HepG2 (cell line): ENCODE results near the gene CSK. TPM values are rescaled to one million over a fixed set of nuclear protein-coding genes. Genes with fewer than 3 reads are reported as not detected.

ENCODE experiments used
- ATAC-seq: fragments of 200-7000 bp; cut with Tn5 transposase; 3 replicates; pipeline ENCODE4 v1.9.1; 2020; ENCODE audit warnings: mild to moderate bottlenecking, moderate library complexity
- BruUV-seq: library from RNA; stranded (reverse); fragments of 400-500 nt; replicated peaks from 2 replicates; lab custom pipeline; 2021; lab: Mats Ljungman, UMichigan
- CTCF ChIA-PET: fragments of 300-600 bp; formaldehyde crosslinking; extraction: SDS; loops from one replicate; lab custom pipeline; 2021; ENCODE audit warnings: low total read pairs, inconsistent platforms, low intra/inter-chr PET ratio; lab: Yijun Ruan, JAX
- POLR2A ChIA-PET: fragments of 350-600 bp; sonication (Branson Sonifier 250); formaldehyde crosslinking; loops from one replicate; lab custom pipeline; 2020; ENCODE audit warnings: antibody characterized with exemption, inconsistent platforms; lab: Yijun Ruan, JAX
- DNase-seq: peaks from one replicate; pipeline ENCODE4 v3.0.0-alpha.2; 2015; ENCODE audit warnings: low spot score
- FAIRE-seq: peaks from 3 replicates; lab custom pipeline; 2011; peaks lifted over from hg19 to GRCh38; lab: Jason Lieb, UNC
- H2AFZ ChIP-seq: one replicate; pipeline ENCODE4 v1.6.1; 2011; ENCODE audit warnings: low read length, inconsistent platforms
- H3K27ac ChIP-seq: fragments of 300-600 bp; 3 replicates; pipeline ENCODE4 v1.8.0; 2011; ENCODE audit warnings: mixed run types, mild to moderate bottlenecking, mixed read lengths, low read length, inconsistent platforms; ENCODE audit not compliant: insufficient read depth; ENCODE audit errors: extremely low read length
- H3K27me3 ChIP-seq, 2 experiments: fragments of 200-600 bp in 1 of 2; 2 replicates in 1 of 2; 3 replicates in 1 of 2; pipeline versions ENCODE4 v1.6.0 to v1.8.0; 2011; ENCODE audit warnings: low read length in 2 of 2, mild to moderate bottlenecking in 2 of 2, moderate library complexity in 2 of 2, inconsistent platforms in 1 of 2; ENCODE audit not compliant: insufficient read depth in 2 of 2, control insufficient read depth in 1 of 2
- H3K36me3 ChIP-seq, 2 experiments: fragments of 200-600 bp in 1 of 2; replicated peaks in 1 of 2; 2 replicates in 1 of 2; 3 replicates in 1 of 2; pipeline versions ENCODE4 v1.5.1 to v1.8.0; 2011; ENCODE audit warnings: low read length in 2 of 2, inconsistent platforms in 1 of 2; ENCODE audit not compliant: insufficient read depth in 2 of 2, control insufficient read depth in 1 of 2
- H3K4me1 ChIP-seq: 2 replicates; pipeline ENCODE4 v1.5.1; 2012; ENCODE audit warnings: low read length, inconsistent platforms; ENCODE audit not compliant: insufficient read depth
- H3K4me2 ChIP-seq: 2 replicates; pipeline ENCODE4 v1.6.0; 2011; ENCODE audit warnings: low read depth, low read length, inconsistent platforms
- H3K4me3 ChIP-seq, 3 experiments: fragments of 200-600 bp in 1 of 3; sonication (generic), shearing (Covaris generic) in 1 of 3; replicated peaks in 1 of 3; 2 replicates each; pipeline ENCODE4 v1.5.1; 2011 to 2016; ENCODE audit warnings: low read length in 3 of 3, inconsistent platforms in 2 of 3, low read depth in 2 of 3, mild to moderate bottlenecking in 2 of 3, control low read depth in 1 of 3, mixed read lengths in 1 of 3; ENCODE audit not compliant: insufficient read depth in 1 of 3
- H3K79me2 ChIP-seq: one replicate; pipeline ENCODE4 v1.6.1; 2011; ENCODE audit warnings: low read length, inconsistent platforms; ENCODE audit not compliant: insufficient read depth
- H3K9ac ChIP-seq: 2 replicates; pipeline ENCODE4 v1.6.0; 2011; ENCODE audit warnings: mild to moderate bottlenecking, low read depth, low read length, inconsistent platforms; ENCODE audit not compliant: insufficient read depth
- H3K9me3 ChIP-seq: 2 replicates; pipeline ENCODE4 v1.5.1; 2012; ENCODE audit warnings: mild to moderate bottlenecking, low read length
- H4K20me1 ChIP-seq: 2 replicates; pipeline ENCODE4 v1.6.0; 2011; ENCODE audit warnings: inconsistent platforms, mild to moderate bottlenecking, low read length, moderate library complexity; ENCODE audit not compliant: insufficient read depth
- CREM ChIP-seq, 2 experiments: sonication (generic) in 1 of 2; formaldehyde crosslinking in 1 of 2; IDR thresholded peaks; 2 replicates each; pipeline versions ENCODE4 v1.4.0 to v1.6.1; 2016 to 2020; ENCODE audit warnings: antibody characterized with exemption in 1 of 2, mild to moderate bottlenecking in 1 of 2, missing genetic modification reagents in 1 of 2
- GABPA ChIP-seq, 2 experiments: IDR thresholded peaks; 2 replicates each; pipeline ENCODE4 v1.6.1; 2011 to 2016; ENCODE audit warnings: low read depth in 2 of 2, low read length in 1 of 2, missing biosample characterization in 1 of 2, missing genetic modification characterization in 1 of 2
- GATAD1 ChIP-seq: IDR thresholded peaks from 2 replicates; pipeline ENCODE4 v1.6.1; 2016; ENCODE audit warnings: missing genetic modification reagents, missing compliant biosample characterization
- IRX3 ChIP-seq: sonication (generic); formaldehyde crosslinking; IDR thresholded peaks from 2 replicates; pipeline ENCODE4 v1.8.1; 2023; ENCODE audit warnings: mild to moderate bottlenecking, low read depth, missing genetic modification reagents, borderline replicate concordance
- MXI1 ChIP-seq: IDR thresholded peaks from 3 replicates; pipeline ENCODE4 v1.6.1; 2012; ENCODE audit warnings: low read depth, low read length, inconsistent platforms, borderline replicate concordance
- NFE2L2 ChIP-seq: fragments of 150-350 bp; IDR thresholded peaks from 2 replicates; pipeline ENCODE4 v1.6.1; 2014; ENCODE audit warnings: low read length
- RXRB ChIP-seq: IDR thresholded peaks from 2 replicates; pipeline ENCODE4 v1.6.1; 2016; ENCODE audit warnings: borderline replicate concordance, missing genetic modification reagents, missing compliant biosample characterization
- SALL2 ChIP-seq: sonication (generic); formaldehyde crosslinking; IDR thresholded peaks from 2 replicates; pipeline ENCODE4 v1.8.1; 2023; ENCODE audit warnings: mild to moderate bottlenecking, missing genetic modification reagents, inconsistent platforms
- SIN3A ChIP-seq: IDR thresholded peaks from 2 replicates; pipeline ENCODE4 v1.6.1; 2011; ENCODE audit warnings: low read depth, mild to moderate bottlenecking, control low read depth, low read length, borderline replicate concordance
- TBX2 ChIP-seq: sonication (generic); formaldehyde crosslinking; IDR thresholded peaks from 2 replicates; pipeline ENCODE4 v1.5.0; 2020; ENCODE audit warnings: missing genetic modification reagents, mild to moderate bottlenecking, borderline replicate concordance
- ZNF350 ChIP-seq: sonication (generic); formaldehyde crosslinking; IDR thresholded peaks from 2 replicates; pipeline ENCODE4 v1.4.0; 2020; ENCODE audit warnings: mild to moderate bottlenecking, low read depth, missing genetic modification reagents, borderline replicate concordance
- ZNF891 ChIP-seq: sonication (generic); formaldehyde crosslinking; IDR thresholded peaks from 2 replicates; pipeline ENCODE4 v1.5.0; 2020; ENCODE audit warnings: mild to moderate bottlenecking, missing genetic modification reagents
- WGBS: methylation state at CpG from one replicate; pipeline ENCODE4 v1.1.6; 2017; ENCODE audit warnings: low lambda C conversion rate; 5-methylcytosine and 5-hydroxymethylcytosine counted together
- in situ Hi-C: cut with HindIII; loops from 2 replicates; pipeline ENCODE4 v1.10.0; 2017; ENCODE audit warnings: low pct_unique_long_range_greater_than_20kb; ENCODE audit not compliant: extremely low pct_ligation_motif_present
- intact Hi-C: fragments of 100-400 bp; cut with micrococcal nuclease; formaldehyde crosslinking; loops from one replicate; pipeline ENCODE4 v1.10.0; 2022; ENCODE audit not compliant: unreplicated experiment
- polyA plus RNA-seq, 8 experiments: library from polyadenylated mRNA; depleted of rRNA in 3 of 8; stranded (reverse) in 7 of 8; unstranded in 1 of 8; fragments of >200 nt; fragmentation: Illumina TruSeq in 4 of 8; extraction: Trizol in 4 of 8; gene quantifications; 2 replicates each; pipeline versions ENCODE4 v1.2.1 to v1.2.3, GENCODE V29; 2011 to 2016; ENCODE audit warnings: low read depth in 4 of 8, missing spikeins in 1 of 8, mixed read lengths in 1 of 8; ENCODE audit not compliant: insufficient read depth in 1 of 8
- total RNA-seq, 5 experiments: library from RNA; depleted of rRNA; stranded (reverse); fragments of >200 nt; fragmentation: Illumina TruSeq; extraction: Trizol; gene quantifications; 2 replicates each; pipeline ENCODE4 v1.2.3, GENCODE V29; 2016; ENCODE audit warnings: low read depth in 1 of 5
- TF ChIP-seq, protein P1 (sequence below): sonication (generic); formaldehyde crosslinking; IDR thresholded peaks from 2 replicates; pipeline ENCODE4; 2020; ENCODE audit warnings: missing genetic modification reagents, mild to moderate bottlenecking, borderline replicate concordance
- TF ChIP-seq, protein P2 (sequence below): sonication (generic); formaldehyde crosslinking; IDR thresholded peaks from 2 replicates; pipeline ENCODE4 v1.4.0; 2020; ENCODE audit warnings: missing genetic modification reagents
- TF ChIP-seq, protein P3 (sequence below): sonication (generic); formaldehyde crosslinking; IDR thresholded peaks from 2 replicates; pipeline ENCODE4 v1.5.0; 2020; ENCODE audit warnings: mild to moderate bottlenecking, missing genetic modification reagents

CSK gene
- total and polyA plus RNA-seq, 2 of the 13 experiments (the other 11 are each of a cell fraction or from before 2014, with no cell fraction given), result 12.5 to 21.3 TPM

DNA sequence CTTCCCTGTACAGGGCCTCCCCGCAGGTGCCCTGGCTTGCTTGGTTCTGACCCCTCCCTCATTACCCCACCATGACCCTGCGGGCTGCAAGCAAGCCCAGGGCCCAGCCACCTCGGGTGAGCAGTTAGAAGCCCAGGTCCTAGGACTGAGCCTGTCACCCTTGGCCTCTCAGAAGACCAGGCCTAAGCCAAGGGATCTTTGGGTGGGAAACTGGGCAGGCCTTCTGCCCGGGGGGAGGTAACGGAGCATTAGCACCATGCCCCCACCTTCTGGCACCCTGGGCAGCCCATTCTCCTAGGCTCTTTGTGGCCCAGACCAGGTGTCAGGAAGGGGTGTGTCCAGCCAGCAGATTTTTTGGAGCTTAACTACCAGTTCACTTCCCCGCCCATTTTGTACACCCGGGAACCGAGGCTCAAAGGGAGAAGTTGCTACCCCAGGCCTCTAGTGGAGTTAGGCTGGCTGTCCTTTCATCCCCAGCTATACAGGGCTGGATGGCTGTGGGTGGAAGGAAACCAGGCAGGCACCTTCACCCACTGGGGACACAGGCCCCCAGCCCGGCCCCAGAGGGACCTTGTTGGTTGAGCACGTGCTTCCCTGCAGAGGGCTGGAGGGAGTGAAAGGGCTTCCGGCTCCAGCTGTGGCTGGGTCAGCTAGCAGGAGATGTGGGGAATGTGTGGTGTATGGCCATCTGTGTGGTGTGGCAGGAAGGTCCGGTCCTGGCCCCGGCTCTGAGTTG is 1.4 kb downstream of the CSK start:
- H3K9ac ChIP-seq, result peak overlapping the region; percentile 78
- FAIRE-seq (no peak), DNase-seq (no peak), ATAC-seq (peak; percentile 51)
- peaks cover 1 to 12% of the 10 kb centered on the region in 2 experiments; a peak in 2 of 5 replicates for H3K36me3 ChIP-seq
- H4K20me1 ChIP-seq, result peaks cover 9% of the 10 kb centered on the region
- 0% methylated on average over 3 of the region's 13 CpGs for WGBS
- H3K27ac ChIP-seq, result peak overlapping the region; percentile 45
- POLR2A ChIA-PET, result interaction anchor here (1.4 to 3.5 kb wide), 3 partner anchors 10 to 52 kb away, joined by 4 to 21 read pairs (median 13); no protein-coding TSS in a partner anchor
- BruUV-seq, result no TSS peak
- peak overlapping the region; percentile 66 to 84 (median 69) for H3K4me3 ChIP-seq
- in situ Hi-C loops, result loop anchor here (10.0 kb wide), 1 partner anchor 238 kb away; the partner anchor contains the start of gene ARID3B
- no peaks in the 10 kb centered on the region for H3K9me3 ChIP-seq
- no peak overlapping the region for H2AFZ ChIP-seq
- peaks cover 48% of the 10 kb centered on the region for H3K79me2 ChIP-seq
- no peaks in the 10 kb centered on the region for H3K27me3 ChIP-seq
- CTCF ChIA-PET, result no interaction called here
- peaks cover 69% of the 10 kb centered on the region for H3K4me1 ChIP-seq
- H3K4me2 ChIP-seq, result peak overlapping the region; percentile 86
- intact Hi-C loops, result loop anchor here (2.0 to 5.0 kb wide), 2 partner anchors 18 to 34 kb away; no protein-coding TSS in a partner anchor
- TF ChIP-seq NFE2L2 (no peak), CREM (IDR thresholded peaks at IDR 0.05) (no peak), CREM (CRISPR knock-in tag; IDR thresholded peaks at IDR 0.05) (no peak), SIN3A (no peak), IRX3 (CRISPR knock-in tag) (no peak), ZNF350 (CRISPR knock-in tag) (no peak), GABPA (IDR thresholded peaks at IDR 0.05; ENCODE audit: low read depth, low read length) (no peak), GABPA (CRISPR knock-in tag; IDR thresholded peaks at IDR 0.05; ENCODE audit: low read depth) (peak; percentile 69), TBX2 (CRISPR knock-in tag) (peak; percentile 41; the same call in 1 of the 2 replicates), MXI1 (0 out of 3 replicates have a peak, but pooled peaks have one; percentile 46), GATAD1 (CRISPR knock-in tag) (peak; percentile 48; the same call in 1 of the 2 replicates), ZNF891 (CRISPR knock-in tag) (peak; percentile 38; the same call in 1 of the 2 replicates), RXRB (CRISPR knock-in tag) (peak; percentile 35), SALL2 (peak; percentile 53; the same call in 1 of the 2 replicates)
- TF ChIP-seq, protein P1, sequence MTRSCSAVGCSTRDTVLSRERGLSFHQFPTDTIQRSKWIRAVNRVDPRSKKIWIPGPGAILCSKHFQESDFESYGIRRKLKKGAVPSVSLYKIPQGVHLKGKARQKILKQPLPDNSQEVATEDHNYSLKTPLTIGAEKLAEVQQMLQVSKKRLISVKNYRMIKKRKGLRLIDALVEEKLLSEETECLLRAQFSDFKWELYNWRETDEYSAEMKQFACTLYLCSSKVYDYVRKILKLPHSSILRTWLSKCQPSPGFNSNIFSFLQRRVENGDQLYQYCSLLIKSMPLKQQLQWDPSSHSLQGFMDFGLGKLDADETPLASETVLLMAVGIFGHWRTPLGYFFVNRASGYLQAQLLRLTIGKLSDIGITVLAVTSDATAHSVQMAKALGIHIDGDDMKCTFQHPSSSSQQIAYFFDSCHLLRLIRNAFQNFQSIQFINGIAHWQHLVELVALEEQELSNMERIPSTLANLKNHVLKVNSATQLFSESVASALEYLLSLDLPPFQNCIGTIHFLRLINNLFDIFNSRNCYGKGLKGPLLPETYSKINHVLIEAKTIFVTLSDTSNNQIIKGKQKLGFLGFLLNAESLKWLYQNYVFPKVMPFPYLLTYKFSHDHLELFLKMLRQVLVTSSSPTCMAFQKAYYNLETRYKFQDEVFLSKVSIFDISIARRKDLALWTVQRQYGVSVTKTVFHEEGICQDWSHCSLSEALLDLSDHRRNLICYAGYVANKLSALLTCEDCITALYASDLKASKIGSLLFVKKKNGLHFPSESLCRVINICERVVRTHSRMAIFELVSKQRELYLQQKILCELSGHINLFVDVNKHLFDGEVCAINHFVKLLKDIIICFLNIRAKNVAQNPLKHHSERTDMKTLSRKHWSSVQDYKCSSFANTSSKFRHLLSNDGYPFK (CRISPR knock-in tag), result peak; percentile 43; the same call in 1 of the 2 replicates
- TF ChIP-seq, protein P2, sequence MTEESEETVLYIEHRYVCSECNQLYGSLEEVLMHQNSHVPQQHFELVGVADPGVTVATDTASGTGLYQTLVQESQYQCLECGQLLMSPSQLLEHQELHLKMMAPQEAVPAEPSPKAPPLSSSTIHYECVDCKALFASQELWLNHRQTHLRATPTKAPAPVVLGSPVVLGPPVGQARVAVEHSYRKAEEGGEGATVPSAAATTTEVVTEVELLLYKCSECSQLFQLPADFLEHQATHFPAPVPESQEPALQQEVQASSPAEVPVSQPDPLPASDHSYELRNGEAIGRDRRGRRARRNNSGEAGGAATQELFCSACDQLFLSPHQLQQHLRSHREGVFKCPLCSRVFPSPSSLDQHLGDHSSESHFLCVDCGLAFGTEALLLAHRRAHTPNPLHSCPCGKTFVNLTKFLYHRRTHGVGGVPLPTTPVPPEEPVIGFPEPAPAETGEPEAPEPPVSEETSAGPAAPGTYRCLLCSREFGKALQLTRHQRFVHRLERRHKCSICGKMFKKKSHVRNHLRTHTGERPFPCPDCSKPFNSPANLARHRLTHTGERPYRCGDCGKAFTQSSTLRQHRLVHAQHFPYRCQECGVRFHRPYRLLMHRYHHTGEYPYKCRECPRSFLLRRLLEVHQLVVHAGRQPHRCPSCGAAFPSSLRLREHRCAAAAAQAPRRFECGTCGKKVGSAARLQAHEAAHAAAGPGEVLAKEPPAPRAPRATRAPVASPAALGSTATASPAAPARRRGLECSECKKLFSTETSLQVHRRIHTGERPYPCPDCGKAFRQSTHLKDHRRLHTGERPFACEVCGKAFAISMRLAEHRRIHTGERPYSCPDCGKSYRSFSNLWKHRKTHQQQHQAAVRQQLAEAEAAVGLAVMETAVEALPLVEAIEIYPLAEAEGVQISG (CRISPR knock-in tag), result peak; percentile 35; the same call in 1 of the 2 replicates
- TF ChIP-seq, protein P3, sequence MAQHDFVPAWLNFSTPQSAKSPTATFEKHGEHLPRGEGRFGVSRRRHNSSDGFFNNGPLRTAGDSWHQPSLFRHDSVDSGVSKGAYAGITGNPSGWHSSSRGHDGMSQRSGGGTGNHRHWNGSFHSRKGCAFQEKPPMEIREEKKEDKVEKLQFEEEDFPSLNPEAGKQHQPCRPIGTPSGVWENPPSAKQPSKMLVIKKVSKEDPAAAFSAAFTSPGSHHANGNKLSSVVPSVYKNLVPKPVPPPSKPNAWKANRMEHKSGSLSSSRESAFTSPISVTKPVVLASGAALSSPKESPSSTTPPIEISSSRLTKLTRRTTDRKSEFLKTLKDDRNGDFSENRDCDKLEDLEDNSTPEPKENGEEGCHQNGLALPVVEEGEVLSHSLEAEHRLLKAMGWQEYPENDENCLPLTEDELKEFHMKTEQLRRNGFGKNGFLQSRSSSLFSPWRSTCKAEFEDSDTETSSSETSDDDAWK (CRISPR knock-in tag), result no peak
